NOMO-1 (cell line): ENCODE measurements around the gene DDA1.
"Not testable (repeated sequence)": the region's sequence is repeated elsewhere in the genome, so short reads cannot be mapped to it uniquely, and the experiment has no call there.

ENCODE experiments used
- DNase-seq, 2 experiments: peaks; one replicate each; lab custom pipeline; 2025; ENCODE audit not compliant: unreplicated experiment in 2 of 2; lab: John Stamatoyannopoulos, UW

DDA1 gene

DNA sequence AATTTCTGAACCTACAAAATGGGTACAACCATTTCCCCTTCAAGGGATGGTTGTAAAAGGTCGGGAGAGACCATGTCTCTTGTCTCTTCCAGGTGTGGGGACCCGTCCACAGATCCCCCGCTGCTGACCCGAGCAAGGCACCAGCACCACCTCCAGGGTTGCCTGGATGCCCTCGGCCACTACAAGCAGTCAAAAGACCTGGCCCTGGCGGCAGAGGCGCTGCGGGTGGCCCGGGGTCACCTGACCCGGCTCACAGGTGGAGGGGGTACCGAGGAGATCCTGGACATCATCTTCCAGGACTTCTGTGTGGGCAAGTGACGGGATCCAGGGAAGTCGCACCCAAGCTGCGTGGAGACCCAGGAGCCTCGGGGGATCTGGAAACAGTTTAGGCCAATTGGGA is 32.0 kb downstream of the DDA1 start:
- no peak for DNase-seq

- DNase-seq: no peak
Measured at GRCh38 chr19:17341845-17342244, 32.5 kb downstream of the DDA1 start.

GRCh38 chr19:17346109-17346671 is 36.8 kb downstream of the DDA1 start:
- peak; percentile 47 to 66 for DNase-seq

DNA sequence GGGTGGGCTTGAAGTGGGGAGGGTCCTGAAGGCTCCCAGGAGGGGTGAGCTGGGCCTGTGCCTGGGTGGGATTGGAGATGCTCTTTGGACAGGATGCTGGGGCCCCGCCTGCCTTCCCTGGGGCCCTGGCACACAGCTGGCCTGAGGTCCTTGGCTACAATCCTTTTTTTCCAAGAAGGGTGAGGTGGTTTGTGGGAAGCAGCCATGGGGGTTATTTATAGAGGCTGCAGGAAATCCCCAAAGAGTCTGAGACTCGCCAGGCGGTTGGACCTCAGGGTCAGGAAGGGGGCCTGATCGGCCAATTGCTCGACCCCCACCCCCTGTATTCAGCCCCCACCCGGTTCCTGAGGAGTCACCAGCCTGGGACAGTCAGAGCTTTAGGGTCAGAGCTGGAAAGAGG is 38.0 kb downstream of the DDA1 start:
- DNase-seq: no peak

DNA sequence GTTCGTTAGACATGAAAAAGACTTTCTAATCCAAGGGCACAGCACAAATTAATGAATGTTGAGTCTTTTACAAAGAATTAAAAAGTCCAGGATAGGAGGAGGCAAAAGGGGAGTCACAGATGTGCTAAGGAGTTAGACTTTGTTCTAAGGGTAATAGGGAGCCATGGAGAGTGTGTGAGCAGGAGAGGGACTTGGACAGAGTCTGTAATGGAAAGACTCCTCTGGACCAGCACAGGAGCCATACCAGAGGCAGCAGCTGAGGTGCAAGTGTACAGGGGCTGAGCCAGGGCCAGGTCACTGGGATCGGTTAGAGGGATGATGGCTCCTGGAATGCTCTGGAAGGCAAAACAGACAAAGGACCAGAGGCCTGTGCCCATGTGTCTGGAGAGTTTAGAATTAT is 38.5 kb downstream of the DDA1 start:
- DNase-seq: no peak

DNA sequence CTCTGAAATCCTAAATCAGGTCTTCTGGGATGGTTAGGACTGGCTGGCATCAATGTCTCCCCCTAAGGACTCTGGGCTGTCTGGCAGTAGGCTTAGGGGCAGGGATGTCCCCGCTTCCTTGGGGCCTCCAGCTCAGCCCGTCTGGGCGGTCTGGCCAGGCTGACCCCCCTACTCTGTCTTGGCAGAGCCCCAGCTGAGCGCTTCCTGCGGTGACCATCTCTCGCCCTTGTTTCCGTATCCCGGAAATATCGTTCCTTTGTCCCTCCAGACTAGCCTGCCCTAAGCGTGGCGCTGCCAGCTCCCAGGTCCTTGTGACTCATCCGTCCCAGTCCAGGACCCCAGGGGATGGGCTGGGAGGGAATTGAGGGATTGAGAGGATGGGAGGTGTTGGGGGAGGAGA is 39.3 kb downstream of the DDA1 start:
- no peak for DNase-seq

DNA sequence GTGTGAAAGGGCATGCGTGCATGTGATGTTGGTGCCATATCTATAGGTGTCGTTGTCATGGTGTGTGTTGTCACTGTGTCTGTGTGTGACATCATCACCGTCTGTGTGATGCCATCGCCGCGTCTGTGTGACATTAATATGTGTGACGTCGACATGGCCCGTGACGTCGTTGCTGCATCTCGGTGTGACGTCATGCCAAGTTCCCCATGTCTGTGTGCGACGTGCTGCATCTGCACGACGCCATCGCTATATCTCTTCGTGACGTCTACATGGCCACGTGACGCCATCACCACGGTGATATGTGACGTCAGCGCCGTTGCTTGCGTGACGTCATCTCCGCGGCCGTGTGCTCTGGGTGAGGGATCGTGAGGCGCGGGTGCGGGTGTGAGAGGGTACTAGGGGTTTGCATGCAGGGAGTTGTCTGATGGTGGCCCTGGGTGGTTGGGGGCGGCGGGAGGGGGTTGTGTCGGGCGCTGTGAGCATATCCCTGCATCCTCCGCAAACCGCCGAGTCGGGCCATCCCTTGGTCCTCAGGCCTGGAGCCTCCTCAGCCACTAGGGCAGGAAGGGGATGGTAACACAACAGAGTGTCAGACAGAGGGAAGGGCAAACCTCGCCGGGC is 42.6 kb downstream of the DDA1 start:
- DNase-seq: peak in 1 of 2 experiments; percentile 0

DNA sequence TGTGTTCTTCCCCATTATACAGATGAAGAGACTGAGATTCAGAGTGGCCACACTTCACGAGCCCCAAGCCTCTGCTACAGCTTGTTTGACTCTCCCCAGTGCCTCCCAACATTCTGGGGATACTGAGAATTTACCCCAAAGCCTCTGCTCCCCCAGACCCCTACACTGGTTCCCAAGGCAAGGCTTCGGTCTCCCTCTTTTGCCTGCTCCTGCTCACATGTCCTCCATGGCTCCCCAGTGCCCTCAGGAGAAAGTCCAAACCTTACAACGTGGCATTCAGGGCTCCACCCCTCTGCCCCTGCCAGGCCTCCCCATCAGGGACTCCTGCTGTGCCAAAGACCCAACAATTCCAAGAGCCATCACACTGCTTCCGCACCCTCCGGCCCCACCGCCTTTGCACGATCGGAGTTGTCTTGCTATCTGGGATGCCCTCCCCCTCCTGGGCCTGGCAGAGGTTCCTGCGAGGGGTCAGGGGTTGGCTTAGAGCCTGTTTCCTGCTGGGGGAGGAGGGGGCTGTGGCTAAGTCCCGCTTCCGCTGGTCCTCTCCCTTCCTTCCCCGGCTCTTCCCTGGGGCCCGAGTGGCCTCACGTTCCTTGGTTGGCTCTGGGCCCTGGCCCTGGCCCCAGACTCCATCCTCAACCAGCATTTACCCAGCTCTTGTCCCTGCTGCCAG is 43.4 kb downstream of the DDA1 start:
- no peak for DNase-seq

- no peak for DNase-seq
Measured at GRCh38 chr19:17353386-17353785, 44.0 kb downstream of the DDA1 start.

- no peak for DNase-seq
Measured at GRCh38 chr19:17357078-17357666, 47.8 kb downstream of the DDA1 start.

DNA sequence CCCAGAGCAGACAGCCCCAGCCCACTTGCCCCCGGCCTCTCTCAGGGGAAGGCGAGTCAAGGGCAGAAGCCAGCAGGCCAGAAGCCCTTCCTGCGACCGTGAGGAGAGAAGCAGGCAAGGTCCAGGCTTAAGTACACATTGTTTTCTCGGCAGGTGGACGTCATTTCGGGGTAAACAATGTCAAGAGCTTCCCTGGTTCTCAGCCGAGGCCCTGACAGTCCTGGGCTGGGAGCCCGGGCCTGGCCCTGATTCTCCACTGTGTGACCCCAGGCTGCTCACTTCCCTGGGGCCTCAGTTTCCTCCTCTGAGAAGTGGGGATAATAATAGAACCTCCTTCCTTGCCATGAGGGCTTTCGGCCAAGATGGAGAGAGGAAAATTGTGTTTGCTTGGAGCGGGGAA is 48.4 kb downstream of the DDA1 start:
- DNase-seq: no peak

GRCh38 chr19:17358395-17358794 is 49.0 kb downstream of the DDA1 start:
- no peak for DNase-seq

DNA sequence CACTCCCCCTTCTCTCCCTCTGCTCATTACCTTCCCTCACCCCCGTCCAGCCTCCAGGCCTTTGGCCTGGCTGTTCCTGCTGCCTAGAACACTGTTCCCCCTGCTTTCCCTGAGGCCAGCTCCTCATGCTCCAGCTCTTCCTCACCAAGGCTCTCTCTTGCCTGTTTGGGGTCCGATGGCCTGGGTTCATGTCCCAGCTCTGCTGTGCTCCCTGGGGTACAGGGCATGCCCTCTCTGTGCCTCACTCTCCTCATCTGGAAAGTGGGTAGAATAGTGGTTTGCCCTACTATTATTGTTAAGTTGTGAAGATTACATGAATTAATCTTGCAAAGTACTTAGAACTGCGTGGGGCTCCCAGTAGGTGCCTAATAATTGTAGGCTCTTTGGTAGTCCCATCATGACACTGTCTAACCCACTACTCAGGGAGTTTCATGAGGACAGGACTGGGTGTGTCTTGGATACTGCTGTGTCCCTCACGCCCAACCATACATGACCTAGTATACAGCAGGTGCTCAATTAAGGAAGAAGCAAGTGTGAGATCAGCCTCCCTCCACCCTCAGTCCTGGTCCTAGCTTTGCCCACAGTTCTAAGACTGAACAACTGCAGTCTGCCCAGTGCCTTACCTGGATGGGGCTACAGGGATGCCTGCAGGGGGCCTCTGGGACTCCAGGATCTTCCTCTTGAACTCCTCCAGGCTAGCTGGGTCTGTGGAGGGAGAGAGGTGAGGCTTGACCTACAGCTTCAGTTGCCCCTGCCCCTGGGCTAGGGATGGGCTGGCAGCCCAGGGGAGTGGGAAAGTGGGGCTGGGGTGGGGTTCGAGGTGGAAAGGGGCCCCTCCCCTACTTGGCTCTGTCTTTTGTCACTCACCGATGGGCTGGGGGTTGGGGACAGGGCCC is 50.8 kb downstream of the DDA1 start:
- no peak for DNase-seq

GRCh38 chr19:17363852-17364605 is 54.7 kb downstream of the DDA1 start:
- DNase-seq: not testable (repeated sequence)

GRCh38 chr19:17365361-17365760 is 56.0 kb downstream of the DDA1 start:
- DNase-seq: no peak

GRCh38 chr19:17370026-17370587 is 60.7 kb downstream of the DDA1 start:
- peak; percentile 66 to 88 for DNase-seq
